Inflammatory macrophage treated with lipopolysaccharide for 4 hours (primary cell): ENCODE data around the gene ZBED5.
"Not testable (repeated sequence)": the region's sequence is repeated elsewhere in the genome, so short reads cannot be mapped to it uniquely, and the experiment has no call there.

Experiments used
- DNase-seq: peaks from one replicate; pipeline ENCODE4 v3.0.0-alpha.2; 2020

The ZBED5 gene

GRCh38 chr11:10857709-10858438, at the start of gene ZBED5:
Gene ZBED5 (minus strand): TSS chr11:10858053. CDS start chr11:10854945, 3,108 bp downstream.
- DNase-seq, result peak; percentile 97

GRCh38 chr11:10906521-10906920, 48.7 kb upstream of the ZBED5 start:
- no peak for DNase-seq

- DNase-seq, result peak; percentile 25
Measured at GRCh38 chr11:10902301-10903063, 44.6 kb upstream of the ZBED5 start.

GRCh38 chr11:10900681-10901415, 43.0 kb upstream of the ZBED5 start:
- peak; percentile 37 for DNase-seq

GRCh38 chr11:10899121-10899830, 41.4 kb upstream of the ZBED5 start:
- DNase-seq, result peak; percentile 51

- DNase-seq, result no peak
Measured at GRCh38 chr11:10898763-10899025, 40.8 kb upstream of the ZBED5 start.

- DNase-seq, result peak; percentile 96
Measured at GRCh38 chr11:10898003-10898762, 40.3 kb upstream of the ZBED5 start.

GRCh38 chr11:10897150-10897549, 39.3 kb upstream of the ZBED5 start:
- DNase-seq, result no peak

GRCh38 chr11:10896493-10896892, 38.6 kb upstream of the ZBED5 start:
- DNase-seq, result no peak

GRCh38 chr11:10895285-10895684, 37.4 kb upstream of the ZBED5 start:
- no peak for DNase-seq

- DNase-seq, result no peak
Measured at GRCh38 chr11:10894666-10895065, 36.8 kb upstream of the ZBED5 start.

GRCh38 chr11:10893714-10894151, 35.9 kb upstream of the ZBED5 start:
- no peak for DNase-seq

- DNase-seq, result peak; percentile 88
Measured at GRCh38 chr11:10892250-10892649, 34.4 kb upstream of the ZBED5 start.

GRCh38 chr11:10891151-10891720, 33.4 kb upstream of the ZBED5 start:
- peak; percentile 71 for DNase-seq

GRCh38 chr11:10890083-10890482, 32.2 kb upstream of the ZBED5 start:
- DNase-seq, result not testable (repeated sequence)

- DNase-seq, result no peak
Measured at GRCh38 chr11:10887307-10887706, 29.5 kb upstream of the ZBED5 start.

- DNase-seq, result no peak
Measured at GRCh38 chr11:10886652-10887250, 28.9 kb upstream of the ZBED5 start.

- no peak for DNase-seq
Measured at GRCh38 chr11:10885703-10886363, 28.0 kb upstream of the ZBED5 start.

- not testable (repeated sequence) for DNase-seq
Measured at GRCh38 chr11:10884292-10884691, 26.4 kb upstream of the ZBED5 start.

GRCh38 chr11:10881892-10882291, 24.0 kb upstream of the ZBED5 start:
- DNase-seq, result no peak
